SU-DHL-6 (cell line): ENCODE results near the gene PFDN5.

Experiments
- CTCF ChIP-seq: fragments of 200-600 bp; sonication (generic); IDR thresholded peaks from one replicate; pipeline ENCODE4 v1.5.1; 2017; ENCODE audit warnings: antibody characterized with exemption, mild to moderate bottlenecking, low read length, moderate library complexity; ENCODE audit not compliant: insufficient read depth, poor library complexity, severe bottlenecking
- EZH2phosphoT487 ChIP-seq: fragments of 200-600 bp; sonication (generic), shearing (Covaris generic); conservative IDR thresholded peaks from 2 replicates; pipeline ENCODE4 v1.6.1; 2018; ENCODE audit warnings: mild to moderate bottlenecking, antibody characterized with exemption, low read length, moderate library complexity, mixed read lengths

- TF ChIP-seq CTCF (no peak), EZH2phosphoT487 (no peak)
Measured at GRCh38 chr12:53276511-53276910, 18.8 kb upstream of the PFDN5 start.
